HG02610 (cell line): Measurements from ENCODE around the gene TMCC1.

Experiments
- ATAC-seq: cut with Tn5 transposase; IDR thresholded peaks from one replicate; pipeline ENCODE4 v1.9.1; 2021; ENCODE audit warnings: mild to moderate bottlenecking, moderate library complexity; ENCODE audit not compliant: unreplicated experiment

The TMCC1 gene

GRCh38 chr3:129627350-129628168 is 266.0 kb downstream of the TMCC1 start:
- ATAC-seq = peak; percentile 48

GRCh38 chr3:129626744-129627349 is 266.7 kb downstream of the TMCC1 start:
- peak; percentile 91 for ATAC-seq

- ATAC-seq = no peak
These were observed 268.2 kb downstream of the TMCC1 start for GRCh38 chr3:129625072-129625874.

- ATAC-seq = no peak
These were observed 269.0 kb downstream of the TMCC1 start for GRCh38 chr3:129624347-129625071.

GRCh38 chr3:129623447-129624118 is 269.9 kb downstream of the TMCC1 start:
- no peak for ATAC-seq

GRCh38 chr3:129622933-129623332 is 270.6 kb downstream of the TMCC1 start:
- no peak for ATAC-seq

GRCh38 chr3:129622226-129622874 is 271.2 kb downstream of the TMCC1 start:
- ATAC-seq = no peak

GRCh38 chr3:129621626-129622225 is 271.8 kb downstream of the TMCC1 start:
- ATAC-seq = no peak

- no peak for ATAC-seq
These were observed 272.5 kb downstream of the TMCC1 start for GRCh38 chr3:129620828-129621559.

GRCh38 chr3:129619726-129620162 is 273.8 kb downstream of the TMCC1 start:
- ATAC-seq = no peak

GRCh38 chr3:129618901-129619671 is 274.4 kb downstream of the TMCC1 start:
- ATAC-seq = no peak

GRCh38 chr3:129618186-129618820 is 275.2 kb downstream of the TMCC1 start:
- ATAC-seq = no peak

GRCh38 chr3:129617381-129618185 is 275.9 kb downstream of the TMCC1 start:
- no peak for ATAC-seq

- peak; percentile 61 for ATAC-seq
These were observed 276.8 kb downstream of the TMCC1 start for GRCh38 chr3:129616713-129617112.

GRCh38 chr3:129616291-129616690 is 277.2 kb downstream of the TMCC1 start:
- no peak for ATAC-seq

GRCh38 chr3:129615751-129616281 is 277.7 kb downstream of the TMCC1 start:
- no peak for ATAC-seq
